Motor neuron (in vitro differentiated cells): Measurements from ENCODE around the gene SSC5D. TPM values are rescaled to one million over a fixed set of nuclear protein-coding genes. Genes with fewer than 3 reads are reported as not detected.
"Not testable (repeated sequence)": the region's sequence is repeated elsewhere in the genome, so short reads cannot be mapped to it uniquely, and the experiment has no call there.

Experiments
- ATAC-seq, 8 experiments: fragments of 200-7000 bp; cut with Tn5 transposase; replicated peaks in 6 of 8; 2 replicates each; pipeline ENCODE4 v1.8.0; 2021; ENCODE audit warnings: mild to moderate bottlenecking in 8 of 8, moderate library complexity in 8 of 8
- H3K27ac ChIP-seq, 2 donors: fragments of 250-450 bp; sonication (Bioruptor Pico); 2 replicates each; pipeline ENCODE4 v1.9.0; 2021; ENCODE audit warnings: antibody characterized with exemption in 2 of 2, mild to moderate bottlenecking in 2 of 2, moderate library complexity in 1 of 2
- H3K4me1 ChIP-seq, 2 donors: fragments of 250-450 bp; sonication (Bioruptor Pico); replicated peaks in 1 of 2; 2 replicates each; pipeline ENCODE4 v1.6.1; 2021; ENCODE audit warnings: antibody characterized with exemption in 2 of 2, mild to moderate bottlenecking in 2 of 2, moderate library complexity in 1 of 2
- H3K4me3 ChIP-seq, 5 donors: fragments of 250-450 bp; sonication (Bioruptor Pico); 2 replicates each; pipeline ENCODE4 v1.9.0; 2021; ENCODE audit warnings: antibody characterized with exemption in 5 of 5, mild to moderate bottlenecking in 5 of 5, moderate library complexity in 4 of 5
- WGBS, 10 experiments: fragments of 450-650 bp; shearing (Covaris generic); methylation state at CpG; one replicate each; pipeline ENCODE4 v1.0.0; 2022; 5-methylcytosine and 5-hydroxymethylcytosine counted together
- in situ Hi-C, 9 experiments: fragments of 400-800 bp; cut with MboI; loops; one replicate each; pipeline ENCODE4 v1.15.0; 2021; ENCODE audit warnings: low sequenced_read_pairs in 9 of 9, low pct_unique_long_range_greater_than_20kb in 2 of 9; ENCODE audit not compliant: unreplicated experiment in 9 of 9
- total RNA-seq, 8 experiments: library from RNA; unstranded; fragments of 300-600 nt; gene quantifications; 2 replicates each; pipeline versions ENCODE4 v1.2.3 to v1.2.4, GENCODE V29; 2022

SSC5D gene
- total RNA-seq, 8 experiments from 2014 or later = 0.27 to 3.0 (median 0.63) TPM

DNA sequence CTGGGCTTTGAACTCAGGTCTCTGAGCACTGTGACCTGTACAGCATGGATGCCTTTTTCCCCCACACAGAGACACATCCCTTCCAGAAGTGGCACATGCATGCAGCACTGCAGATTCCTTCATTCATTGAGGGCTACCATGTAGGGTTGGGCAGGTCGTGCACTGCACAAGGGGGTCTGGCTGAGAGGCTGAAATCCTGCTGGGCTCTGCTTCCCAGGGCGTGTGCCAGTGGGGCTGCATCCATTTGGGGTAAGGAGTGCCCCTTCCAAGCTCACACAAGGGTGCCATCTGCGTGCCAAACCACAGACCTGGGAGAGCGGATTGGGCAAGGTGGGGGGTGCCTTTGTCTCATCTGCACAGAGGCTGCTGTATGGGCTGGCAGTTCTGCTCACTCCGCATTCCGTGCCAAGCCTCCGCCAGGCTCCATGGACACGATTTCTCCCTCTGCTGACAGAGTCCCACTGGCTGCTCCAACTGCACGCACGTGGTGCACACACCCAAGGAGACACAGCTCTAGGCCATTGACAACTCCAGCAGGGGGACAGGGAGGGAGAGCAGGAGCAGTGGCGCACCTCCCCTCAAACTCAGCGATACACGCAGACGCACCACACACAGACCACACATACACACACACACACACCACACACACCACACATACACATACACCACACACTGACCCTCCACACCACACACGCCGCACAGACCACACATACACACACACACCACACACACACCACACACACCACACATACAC lies 40.6 kb upstream of the SSC5D start:
- 0 to 35% (median 9%) methylated on average over 1 to 6 of the region's 16 CpGs; no CpG with 5 or more reads in 4 of the 10 experiments for WGBS, 10 experiments
- in situ Hi-C loops = loop anchor here in 1 of 9 experiments (25.0 kb wide), 1 partner anchor 310 kb away; the partner anchor contains the start of gene TNNT1
- H3K4me1 ChIP-seq = peaks cover 19 to 28% of the 10 kb centered on the region in 2 donors
- peak; percentile 6 to 77 (median 56) for ATAC-seq
- H3K27ac ChIP-seq = no peak overlapping the region
- H3K4me3 ChIP-seq = no peak overlapping the region

DNA sequence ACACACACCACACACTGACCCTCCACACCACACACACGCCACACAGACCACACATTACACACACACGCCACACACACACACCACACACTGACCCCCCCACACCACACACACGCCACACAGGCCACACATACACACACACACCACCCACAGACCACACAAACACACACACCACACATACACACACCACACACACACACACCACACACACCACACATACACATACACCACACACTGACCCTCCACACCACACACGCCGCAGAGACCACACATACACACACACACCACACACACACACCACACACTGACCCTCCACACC lies 40.1 kb upstream of the SSC5D start:
- H3K4me1 ChIP-seq = peaks cover 19 to 24% of the 10 kb centered on the region in 2 donors
- not testable (repeated sequence) for H3K27ac ChIP-seq, H3K4me3 ChIP-seq, ATAC-seq
- in situ Hi-C loops = loop anchor here in 1 of 9 experiments (25.0 kb wide), 1 partner anchor 311 kb away; the partner anchor contains the start of gene TNNT1
- 20 to 60% methylated on average over 1 to 3 of the region's 5 CpGs; no CpG with 5 or more reads in 8 of the 10 experiments for WGBS, 10 experiments

DNA sequence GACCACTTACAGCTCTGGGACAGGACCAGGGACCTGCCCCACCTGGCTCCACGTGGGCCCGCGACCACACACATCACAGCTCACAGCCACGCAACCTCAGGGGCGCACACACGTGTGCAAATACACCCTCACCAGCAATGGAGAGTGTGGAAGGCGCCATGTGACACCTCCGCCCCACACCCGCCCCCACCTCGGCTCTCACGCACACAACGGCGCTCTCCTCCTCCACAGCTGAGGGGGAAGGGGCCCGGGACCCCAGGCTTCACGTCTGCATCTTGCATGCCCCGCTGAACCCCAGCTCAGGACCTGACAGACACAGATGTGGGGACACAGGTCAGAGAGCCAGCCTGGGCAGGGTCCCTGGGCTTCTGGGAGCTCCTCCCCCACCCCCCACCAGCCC lies 38.8 kb upstream of the SSC5D start:
- ATAC-seq = no peak
- 27 to 43% methylated on average over 3 to 7 of the region's 16 CpGs; no CpG with 5 or more reads in 8 of the 10 experiments for WGBS, 10 experiments
- in situ Hi-C loops = loop anchor here in 1 of 9 experiments (25.0 kb wide), 1 partner anchor 312 kb away; the partner anchor contains the start of gene TNNT1
- no peak overlapping the region for H3K27ac ChIP-seq
- H3K4me3 ChIP-seq = peak overlapping the region in 2 of 5 donors; percentile 13 to 20
- peaks cover 18 to 20% of the 10 kb centered on the region in 2 donors for H3K4me1 ChIP-seq

DNA sequence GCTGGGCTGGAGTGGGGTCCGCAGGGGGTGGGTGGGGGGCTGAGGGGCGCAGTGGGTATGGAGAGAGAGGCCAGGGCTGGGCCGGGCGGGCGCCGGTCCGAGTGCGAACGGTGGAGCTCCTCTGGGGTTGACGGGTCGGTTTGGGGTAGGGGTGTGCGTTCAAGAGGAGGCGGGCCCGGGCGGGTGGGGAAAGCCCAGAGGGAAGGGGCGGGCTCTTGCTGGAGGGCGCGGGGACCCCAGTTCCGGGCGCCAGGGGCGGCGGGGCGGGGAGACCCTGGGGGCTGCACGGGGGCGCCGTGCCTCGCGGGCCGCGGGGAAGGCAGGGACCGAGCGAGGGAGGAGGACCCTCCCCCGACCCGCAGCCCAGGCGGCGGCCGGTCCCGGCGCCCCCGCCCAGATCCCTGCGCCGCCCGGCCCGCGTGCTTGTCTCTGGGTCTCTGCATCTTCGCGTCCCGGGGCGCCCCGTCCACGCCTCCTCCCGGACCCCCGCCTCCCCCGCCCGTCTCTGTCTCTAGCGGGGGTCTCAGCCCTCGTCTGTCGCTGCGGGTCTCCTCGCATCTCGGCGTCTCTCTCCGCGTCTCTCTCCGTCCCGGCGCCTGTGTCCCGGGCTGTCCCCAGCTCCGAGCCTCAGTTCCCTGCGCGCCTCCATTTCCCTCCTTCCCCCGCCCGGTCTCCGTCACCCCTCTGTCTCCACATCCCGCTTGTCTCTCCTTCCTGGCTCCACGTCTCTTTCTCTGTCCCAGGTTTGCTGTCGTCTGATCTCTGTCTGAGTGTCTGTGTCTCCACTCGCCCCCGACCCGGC lies 36.9 kb upstream of the SSC5D start:
- Histone ChIP-seq H3K27ac (peak overlapping the region in 1 of 2 donors; percentile 57), H3K4me1 (peaks cover 12 to 16% of the 10 kb centered on the region in 2 donors), H3K4me3 (peak overlapping the region; percentile 53 to 87 (median 59))
- ATAC-seq = peak in 7 of 8 experiments; percentile 5 to 30 (median 14)
- in situ Hi-C loops = no loop called here
- no CpG with 5 or more reads among the region's 80 CpGs for WGBS, 10 experiments

DNA sequence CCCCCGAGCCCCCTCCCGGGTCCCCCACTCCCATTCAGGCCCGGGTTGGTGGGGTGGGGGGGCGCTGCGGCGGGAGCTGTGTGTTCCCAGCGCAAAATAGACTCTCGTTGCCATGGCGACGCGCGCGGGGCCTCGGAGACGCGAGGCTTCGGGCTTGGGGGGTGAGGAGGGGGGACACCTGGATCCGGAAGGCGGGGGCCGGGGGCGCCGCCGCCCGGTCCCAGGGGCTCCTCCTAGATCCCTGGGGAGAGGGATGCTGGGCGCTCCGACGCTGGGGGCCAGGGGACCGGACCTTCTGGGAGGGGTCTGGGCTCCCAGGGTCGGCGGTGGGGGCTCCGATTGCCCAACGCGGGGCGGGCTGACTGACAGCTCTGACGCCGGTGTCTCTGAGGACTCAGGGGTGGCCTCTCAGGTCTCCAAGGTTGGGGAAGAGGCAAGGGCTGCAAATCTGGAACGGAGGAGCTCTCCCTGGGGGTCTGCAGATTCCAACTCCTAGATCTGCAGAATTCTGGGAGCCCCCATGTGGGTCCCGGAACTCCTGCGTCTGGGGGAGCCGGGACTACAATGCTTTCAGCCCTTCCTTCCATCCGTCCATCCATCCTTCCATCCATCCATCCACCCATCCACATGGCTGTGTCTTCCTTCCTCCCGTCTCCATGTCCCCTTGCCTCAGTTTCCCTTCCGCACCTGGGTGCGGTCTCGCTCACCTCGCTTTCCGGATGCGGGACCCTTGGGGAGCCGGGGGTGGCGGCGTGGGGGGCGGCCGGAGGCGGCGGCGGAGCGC lies 36.1 kb upstream of the SSC5D start:
- in situ Hi-C loops = no loop called here
- H3K4me1 ChIP-seq = peaks cover 12 to 16% of the 10 kb centered on the region in 2 donors

GRCh38 chr19:55452749-55453346 lies 35.4 kb upstream of the SSC5D start:
- peak; percentile 76 to 94 (median 84) for ATAC-seq
- WGBS, 10 experiments = no CpG with 5 or more reads among the region's 34 CpGs
- Histone ChIP-seq H3K27ac (peak overlapping the region; percentile 59 to 82), H3K4me1 (peaks cover 12 to 16% of the 10 kb centered on the region in 2 donors), H3K4me3 (peak overlapping the region; percentile 53 to 87 (median 59))
- in situ Hi-C loops = no loop called here

More for the DNA sequence above, 36.1 kb upstream of the SSC5D start:
- H3K4me3 ChIP-seq = peak overlapping the region; percentile 53 to 87 (median 59)
- H3K27ac ChIP-seq = peak overlapping the region; percentile 59 to 82
- WGBS, 10 experiments = 0% methylated on average over 1 to 2 of the region's 57 CpGs; no CpG with 5 or more reads in 8 of the 10 experiments
- ATAC-seq = peak in 5 of 8 experiments; percentile 21 to 52 (median 50)

GRCh38 chr19:55453511-55454260 lies 34.5 kb upstream of the SSC5D start:
- in situ Hi-C loops = no loop called here

GRCh38 chr19:55454787-55455243 lies 33.4 kb upstream of the SSC5D start:
- H3K4me3 ChIP-seq = no peak overlapping the region
- peak in 1 of 8 experiments; percentile 13 for ATAC-seq
- H3K27ac ChIP-seq = no peak overlapping the region
- peaks cover 13 to 21% of the 10 kb centered on the region in 2 donors for H3K4me1 ChIP-seq
- in situ Hi-C loops = no loop called here
- WGBS, 10 experiments = 38 to 100% methylated on average over 1 to 2 of the region's 14 CpGs; no CpG with 5 or more reads in 8 of the 10 experiments

More at GRCh38 chr19:55453511-55454260, 34.5 kb upstream of the SSC5D start:
- Histone ChIP-seq H3K27ac (no peak overlapping the region), H3K4me1 (peaks cover 12 to 20% of the 10 kb centered on the region in 2 donors), H3K4me3 (no peak overlapping the region)
- WGBS, 10 experiments = 75 to 100% (median 92%) methylated on average over 3 to 6 of the region's 12 CpGs; no CpG with 5 or more reads in 1 of the 10 experiments
- no peak for ATAC-seq

GRCh38 chr19:55455576-55456235 lies 32.5 kb upstream of the SSC5D start:
- Histone ChIP-seq H3K4me1 (peaks cover 21 to 29% of the 10 kb centered on the region in 2 donors), H3K27ac (no peak overlapping the region), H3K4me3 (no peak overlapping the region)
- in situ Hi-C loops = no loop called here
- no peak for ATAC-seq
- 92% methylated on average over 2 of the region's 11 CpGs; no CpG with 5 or more reads in 9 of the 10 experiments for WGBS, 10 experiments

GRCh38 chr19:55456347-55456746 lies 31.9 kb upstream of the SSC5D start:
- no peak for ATAC-seq
- in situ Hi-C loops = no loop called here
- Histone ChIP-seq H3K4me3 (no peak overlapping the region), H3K27ac (no peak overlapping the region), H3K4me1 (peaks cover 22 to 30% of the 10 kb centered on the region in 2 donors)
- 84 to 94% methylated on average over 4 to 10 of the region's 14 CpGs; no CpG with 5 or more reads in 8 of the 10 experiments for WGBS, 10 experiments
